GM12892 (cell line): ENCODE data around the gene JADE3.

ENCODE experiments used
- DNase-seq: peaks from one replicate; pipeline ENCODE4 v3.0.0; 2011; ENCODE audit not compliant: insufficient read length
- FAIRE-seq: peaks from 2 replicates; lab custom pipeline; 2011; peaks lifted over from hg19 to GRCh38; lab: Jason Lieb, UNC
- POLR2A ChIP-seq: IDR thresholded peaks from 2 replicates; pipeline ENCODE4 v1.6.1; 2011; ENCODE audit warnings: low read depth, low read length, control low read depth
- POLR2AphosphoS5 ChIP-seq: IDR thresholded peaks from 2 replicates; pipeline ENCODE4 v1.6.1; 2011; ENCODE audit warnings: low read depth, low read length, control low read depth
- TAF1 ChIP-seq: IDR thresholded peaks from 2 replicates; pipeline ENCODE4 v1.6.1; 2011; ENCODE audit warnings: low read depth, mild to moderate bottlenecking, control low read depth, low read length, borderline replicate concordance

The JADE3 gene

DNA sequence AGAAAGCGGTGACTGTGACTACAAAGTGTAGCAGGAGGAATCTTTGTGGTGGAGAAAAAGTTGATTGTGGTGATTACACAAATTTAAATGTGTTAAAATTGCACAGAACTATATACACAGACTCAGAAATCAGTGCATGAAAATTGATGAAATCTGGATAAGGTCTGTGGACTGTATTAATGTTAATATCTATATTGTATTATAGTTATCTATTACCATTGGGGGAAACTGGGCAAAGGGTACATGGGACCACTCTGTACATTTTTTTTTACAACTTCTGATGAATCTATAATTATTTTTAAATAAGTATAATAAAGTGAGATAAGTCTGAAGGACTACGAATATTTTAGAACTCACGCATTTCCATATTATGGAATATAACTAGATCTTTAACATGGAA lies 1.8 kb upstream of the JADE3 start:
- no peak for FAIRE-seq

DNA sequence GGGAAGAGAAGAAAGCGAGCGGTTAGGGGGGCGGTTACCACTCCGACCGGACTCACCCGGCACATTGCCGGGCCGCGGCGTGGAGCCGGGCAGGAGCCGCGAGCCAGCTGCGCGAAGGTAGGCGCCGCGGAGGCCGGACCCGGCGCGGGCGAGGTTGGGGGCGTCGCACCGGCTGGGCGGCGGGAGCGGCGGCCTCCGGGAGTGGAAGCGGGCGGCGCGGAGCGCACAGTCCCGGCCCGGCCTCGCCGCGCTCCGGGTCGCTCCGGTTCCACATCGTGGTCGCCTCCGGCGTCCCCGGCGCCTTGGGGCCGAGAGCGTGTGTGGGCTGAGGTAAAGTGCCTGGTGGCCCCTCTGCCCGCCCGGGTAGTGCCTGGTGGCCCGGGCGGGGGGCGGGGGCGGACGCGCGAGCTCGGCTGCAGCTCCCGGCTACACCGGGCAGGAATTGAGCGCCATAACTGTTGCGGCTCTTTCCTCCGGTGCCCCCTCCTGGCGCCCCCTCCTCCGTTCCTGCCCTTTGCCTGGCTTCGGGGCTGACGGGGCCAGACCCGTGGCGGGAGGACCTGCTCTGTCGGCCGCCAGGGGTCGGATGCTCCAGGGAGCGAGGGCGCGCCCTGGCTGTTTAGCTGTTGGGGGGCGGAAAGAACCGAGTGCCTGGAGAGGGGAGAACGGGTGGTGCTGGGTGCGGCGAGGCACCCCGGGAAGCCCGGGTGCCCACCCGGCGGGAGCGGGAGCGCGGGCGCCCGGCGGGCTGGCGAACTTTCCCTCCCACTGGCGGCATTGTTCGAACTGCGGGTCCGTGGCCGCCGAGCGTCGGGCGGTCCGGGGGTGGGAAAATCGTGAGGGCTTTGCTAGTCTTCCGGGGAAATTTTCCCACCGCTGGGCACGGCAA lies 626 bp downstream of the JADE3 start:
- no peak for FAIRE-seq

More for the DNA sequence above, 1.8 kb upstream of the JADE3 start:
- TF ChIP-seq POLR2AphosphoS5 (no peak), TAF1 (no peak), POLR2A (no peak)
- no peak for DNase-seq

DNA sequence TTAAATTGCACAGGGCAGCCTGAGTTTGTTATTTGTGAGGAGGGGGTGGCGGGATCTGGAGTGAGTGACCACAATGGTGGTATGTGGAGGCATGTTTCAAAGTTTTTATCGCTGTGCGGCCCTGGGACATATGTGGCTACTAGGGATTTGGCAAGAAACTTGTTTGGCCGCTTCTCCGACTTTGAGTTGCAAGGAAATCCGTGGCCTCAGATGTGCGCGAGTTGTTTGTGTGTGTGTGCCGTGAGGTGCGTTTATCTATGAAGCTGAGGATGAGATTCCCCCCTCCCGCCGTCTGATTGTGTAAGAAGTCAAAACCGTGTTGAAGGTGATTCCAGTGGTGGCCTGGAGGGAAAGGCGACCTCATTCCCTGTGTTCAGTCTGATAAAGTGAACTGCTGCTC lies 1.4 kb downstream of the JADE3 start:
- DNase-seq (no peak), FAIRE-seq (no peak)
- TF ChIP-seq POLR2A (no peak), POLR2AphosphoS5 (no peak), TAF1 (no peak)

More for the DNA sequence above, 626 bp downstream of the JADE3 start:
- peak; percentile 43 for DNase-seq
- TF ChIP-seq POLR2A (no peak), TAF1 (no peak), POLR2AphosphoS5 (no peak)

DNA sequence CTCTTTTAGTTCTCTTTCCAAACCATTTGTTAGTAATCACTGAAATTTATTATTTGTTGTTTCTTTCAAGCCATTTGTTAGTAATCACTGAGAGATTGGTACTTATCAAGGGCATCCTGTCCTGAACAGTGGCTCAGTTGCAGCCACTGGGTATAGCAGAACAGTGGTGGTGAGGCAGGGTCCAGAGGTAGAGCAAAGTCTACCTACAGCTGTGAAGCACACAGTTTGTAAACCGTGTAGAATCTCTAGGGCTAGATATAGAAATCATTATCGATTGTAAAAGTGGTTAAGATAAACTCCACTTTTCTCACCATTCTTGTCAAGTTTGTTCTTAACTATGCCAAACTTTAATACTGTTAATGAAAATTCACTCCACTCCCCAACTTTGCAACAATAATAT lies 4.1 kb downstream of the JADE3 start:
- no peak for DNase-seq
- TF ChIP-seq POLR2AphosphoS5 (no peak), TAF1 (no peak), POLR2A (no peak)
- FAIRE-seq = no peak

DNA sequence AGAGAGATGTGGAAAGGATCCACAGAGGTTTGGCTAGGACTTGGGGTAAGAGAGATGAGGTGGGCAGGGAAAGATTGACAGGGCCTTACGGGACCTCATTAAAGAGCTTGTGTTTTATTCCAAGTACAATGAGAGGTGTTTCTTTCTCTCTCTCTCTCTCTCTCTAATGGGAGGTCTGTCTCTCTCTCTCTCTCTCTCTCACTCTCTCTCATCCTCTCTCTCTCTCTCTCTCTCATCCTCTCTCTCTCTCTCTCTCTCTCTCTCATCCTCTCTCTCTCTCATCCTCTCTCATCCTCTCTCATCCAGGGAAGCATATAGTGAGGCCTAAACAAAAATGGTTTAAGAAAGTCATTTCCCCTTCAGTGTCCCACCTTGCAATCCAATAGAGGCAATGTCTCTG lies 5.4 kb downstream of the JADE3 start:
- DNase-seq = no peak
- FAIRE-seq = no peak
- TF ChIP-seq POLR2A = no peak
- TF ChIP-seq POLR2AphosphoS5 = no peak
- TF ChIP-seq TAF1 = no peak

DNA sequence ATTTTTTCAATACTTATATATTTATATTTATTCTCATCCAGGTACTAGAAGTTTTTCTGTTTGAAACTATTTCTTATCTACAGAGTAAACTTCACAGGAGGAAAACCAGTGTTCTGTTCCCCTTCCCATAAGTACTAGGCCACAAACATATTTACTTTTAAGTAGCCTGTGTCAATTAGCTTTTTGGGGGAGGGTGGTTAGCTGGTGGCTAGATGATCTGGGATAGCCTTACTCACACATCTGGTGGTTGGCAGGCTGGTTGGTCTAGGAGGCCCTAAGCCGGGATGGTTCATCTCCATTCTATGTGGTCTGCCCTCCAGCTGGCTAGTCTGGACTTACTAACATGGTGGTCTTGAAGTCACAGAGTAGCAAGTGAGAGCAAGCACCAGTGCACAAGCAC lies 6.2 kb downstream of the JADE3 start:
- TF ChIP-seq POLR2AphosphoS5 (no peak), POLR2A (no peak), TAF1 (no peak)
- DNase-seq (no peak), FAIRE-seq (no peak)

DNA sequence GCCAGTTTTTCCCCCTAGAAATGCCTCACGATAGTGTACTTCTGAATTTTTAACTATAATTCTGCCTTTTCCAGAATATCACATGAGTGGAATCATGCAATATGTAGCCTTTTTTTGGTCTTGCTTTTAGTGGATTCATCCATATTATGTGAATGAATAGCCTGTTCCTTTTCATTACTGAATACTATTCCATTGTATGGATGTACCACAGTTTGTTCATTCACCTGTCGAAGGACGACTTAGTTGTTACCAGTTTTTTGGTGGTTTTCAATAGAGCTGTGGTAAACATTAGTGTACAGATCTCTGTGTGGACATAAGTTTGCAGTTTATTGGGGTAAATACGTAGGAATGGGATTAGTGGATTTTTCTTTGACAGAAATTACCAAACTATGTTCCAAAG lies 8.0 kb downstream of the JADE3 start:
- DNase-seq (no peak), FAIRE-seq (no peak)
- TF ChIP-seq POLR2AphosphoS5 (no peak), TAF1 (no peak), POLR2A (no peak)

DNA sequence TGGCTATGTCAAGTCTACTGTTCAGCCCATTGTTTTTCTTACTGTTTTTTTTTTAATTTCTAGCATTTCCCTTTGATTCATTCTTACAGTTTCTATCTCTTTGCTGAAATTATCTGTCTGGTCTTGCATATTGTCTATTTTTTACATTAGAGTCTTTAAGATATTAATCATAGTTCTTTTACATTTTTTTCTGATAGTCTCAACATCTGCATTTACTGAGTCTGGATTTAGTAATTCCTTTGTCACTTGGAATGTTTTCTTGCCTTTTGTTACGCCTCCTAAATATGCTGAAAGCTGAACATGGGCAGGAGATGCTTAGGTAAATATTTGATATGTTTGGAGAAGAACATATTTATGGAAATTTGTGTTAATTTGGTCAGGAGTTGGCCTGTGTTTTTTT lies 10.4 kb downstream of the JADE3 start:
- no peak for DNase-seq
- no peak for FAIRE-seq
- no peak for TF ChIP-seq POLR2A
- no peak for TF ChIP-seq TAF1
- TF ChIP-seq POLR2AphosphoS5 = no peak

DNA sequence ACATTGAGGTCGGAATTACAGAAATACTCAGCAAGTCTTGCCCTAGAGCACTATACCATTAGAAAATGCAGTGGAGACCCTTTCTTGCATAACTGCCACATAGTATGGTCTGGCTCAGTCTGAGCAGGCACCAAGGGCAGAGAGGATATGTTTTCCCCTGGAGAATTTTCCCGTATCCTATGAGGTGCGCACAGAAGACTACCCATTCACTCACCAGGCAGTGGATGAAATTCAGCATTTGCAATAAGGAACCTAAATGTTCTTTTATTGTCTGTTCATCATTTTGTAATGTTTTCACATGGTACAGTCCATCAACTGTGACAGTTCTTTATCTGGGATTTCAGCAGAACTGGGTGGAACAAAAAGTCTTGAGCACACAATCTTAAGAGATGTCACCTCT lies 15.5 kb downstream of the JADE3 start:
- DNase-seq (no peak), FAIRE-seq (no peak)
- TF ChIP-seq POLR2A = no peak
- TF ChIP-seq POLR2AphosphoS5 = no peak
- no peak for TF ChIP-seq TAF1

DNA sequence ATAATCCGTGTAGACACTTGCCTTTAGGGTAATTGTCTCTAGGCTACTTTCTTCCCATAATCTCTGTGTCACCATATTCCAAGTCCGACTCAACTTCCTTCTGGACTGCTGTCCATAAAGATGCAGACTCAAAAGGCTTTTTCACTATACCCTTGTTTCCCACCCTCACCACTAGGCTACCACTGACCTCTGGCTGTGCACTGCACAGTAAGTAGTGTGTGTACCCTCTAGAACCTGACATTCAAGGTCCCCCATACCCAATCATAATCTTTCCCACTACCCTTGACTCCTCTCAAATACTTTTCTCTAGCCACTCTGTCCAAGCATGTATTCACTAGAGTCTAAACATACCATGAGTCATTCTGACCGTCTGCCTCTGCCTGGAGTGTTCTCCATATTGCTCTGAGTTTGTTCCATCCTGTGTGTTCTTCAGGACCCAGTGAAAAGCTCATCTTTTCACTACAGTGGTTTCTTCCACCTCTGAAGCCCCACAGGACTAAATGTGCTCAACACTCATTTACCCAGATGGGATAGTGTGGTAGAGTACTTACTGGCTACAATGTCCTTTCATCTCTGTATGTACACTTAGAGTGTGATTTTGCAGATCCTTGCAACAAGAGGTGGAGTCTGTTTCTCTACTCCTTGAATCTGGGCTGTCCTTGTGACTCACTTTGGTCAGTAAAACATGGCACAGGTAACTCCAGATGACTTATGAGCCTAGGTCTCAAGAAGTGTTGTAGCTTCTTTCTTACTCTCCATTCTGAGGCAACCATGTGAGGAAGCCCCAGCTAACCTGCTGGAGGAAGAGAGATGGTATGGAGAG lies 17.4 kb downstream of the JADE3 start:
- FAIRE-seq (no peak), DNase-seq (no peak)
- no peak for TF ChIP-seq POLR2AphosphoS5
- no peak for TF ChIP-seq POLR2A
- no peak for TF ChIP-seq TAF1

DNA sequence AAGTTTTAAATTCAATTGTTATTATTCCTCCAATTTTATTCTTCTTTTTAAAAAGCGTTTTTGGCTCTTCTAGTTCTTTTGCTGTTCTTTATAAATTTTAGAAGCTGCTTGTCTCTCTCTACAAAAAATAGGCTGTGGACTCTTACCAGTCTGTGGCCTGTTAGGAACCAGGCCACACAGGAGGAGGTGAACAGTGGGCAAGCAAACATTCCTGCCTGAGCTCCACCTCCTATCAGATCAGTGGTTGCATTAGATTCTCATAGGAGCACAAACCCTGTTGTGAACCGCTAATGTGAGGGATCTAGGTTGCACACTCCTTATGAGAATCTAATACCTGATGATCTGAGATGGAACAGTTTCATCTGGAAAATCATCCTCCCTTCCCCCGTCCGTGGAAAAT lies 23.1 kb downstream of the JADE3 start:
- TF ChIP-seq TAF1 (no peak), POLR2AphosphoS5 (no peak), POLR2A (no peak)
- DNase-seq = no peak
- no peak for FAIRE-seq
